SU-DHL-6 (cell line): ENCODE data around the gene AGPAT3.

ENCODE experiments used
- CTCF ChIP-seq: fragments of 200-600 bp; sonication (generic); IDR thresholded peaks from one replicate; pipeline ENCODE4 v1.5.1; 2017; ENCODE audit warnings: antibody characterized with exemption, mild to moderate bottlenecking, low read length, moderate library complexity; ENCODE audit not compliant: insufficient read depth, poor library complexity, severe bottlenecking
- EZH2phosphoT487 ChIP-seq: fragments of 200-600 bp; sonication (generic), shearing (Covaris generic); conservative IDR thresholded peaks from 2 replicates; pipeline ENCODE4 v1.6.1; 2018; ENCODE audit warnings: mild to moderate bottlenecking, antibody characterized with exemption, low read length, moderate library complexity, mixed read lengths

DNA sequence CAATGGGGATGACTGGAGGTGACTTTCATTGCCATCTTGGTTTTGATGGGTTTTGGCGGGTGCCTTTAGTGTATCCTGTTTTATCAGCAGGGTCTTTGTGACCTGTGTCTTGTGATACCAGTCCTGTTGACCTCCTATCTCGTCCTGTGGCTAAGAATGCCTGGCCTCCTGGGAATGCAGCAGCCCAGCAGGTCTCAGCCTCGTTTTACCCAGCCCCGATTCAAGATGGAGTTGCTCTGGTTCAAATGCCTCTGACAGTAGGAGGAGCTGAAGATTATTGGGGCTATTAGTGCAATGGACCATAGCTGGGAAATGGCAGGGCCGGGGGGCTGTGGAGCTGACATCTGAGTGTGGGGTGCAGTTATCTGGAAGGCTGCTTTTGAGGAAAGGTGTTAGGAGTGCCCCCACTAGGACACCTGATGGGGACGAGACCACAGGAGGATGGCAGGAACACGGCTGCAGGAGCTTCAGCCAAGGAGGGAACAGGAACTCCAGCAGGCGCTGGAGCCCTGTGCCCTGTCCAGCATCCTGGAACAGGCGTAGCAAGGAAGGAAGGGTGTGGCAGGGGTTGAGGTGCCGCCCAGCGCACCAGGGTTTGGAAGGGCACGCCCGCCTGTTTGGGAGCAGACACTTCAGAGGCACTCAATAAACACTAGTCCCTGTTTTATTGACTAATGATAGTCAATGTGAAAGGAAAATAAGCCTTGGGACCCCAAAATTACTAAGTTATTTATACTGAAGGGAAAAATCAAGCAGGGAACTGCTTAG is 15.3 kb upstream of the AGPAT3 start:
- TF ChIP-seq CTCF (no peak), EZH2phosphoT487 (no peak)
